ENCODE measurements around the gene TTC32.

DNA sequence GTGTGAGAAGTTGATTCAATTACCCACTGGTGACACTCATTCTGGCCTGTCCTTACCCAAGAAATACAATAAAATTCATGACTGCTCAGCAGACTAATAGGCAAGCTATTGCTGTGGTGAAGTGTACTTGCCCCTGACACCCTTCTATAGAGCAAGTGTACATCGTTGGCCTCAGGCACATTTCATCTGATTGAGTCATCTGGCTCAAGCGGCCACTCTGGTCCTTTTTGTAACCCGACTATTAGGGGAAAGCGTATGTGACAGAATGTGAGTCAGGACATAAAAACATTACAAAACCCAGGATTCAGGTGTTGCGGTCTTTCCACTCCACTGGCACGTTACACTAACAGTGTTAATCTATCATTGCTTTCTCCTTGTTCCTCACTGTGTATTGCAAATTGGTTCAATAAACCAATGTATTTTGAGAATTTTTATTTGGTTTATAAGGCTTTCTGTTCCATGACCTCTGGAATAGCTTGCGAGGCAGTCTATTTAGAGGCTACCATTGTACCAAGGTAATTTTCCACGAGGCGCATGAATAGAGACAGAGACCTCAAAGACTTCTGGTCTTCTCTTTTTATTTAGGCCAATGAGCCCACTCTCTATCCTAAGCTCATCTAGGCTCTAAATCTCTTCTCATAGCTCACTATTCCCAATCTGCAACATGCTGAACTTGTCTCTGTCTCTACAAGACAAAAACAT lies 10.2 kb upstream of the TTC32 start:
- TF ChIP-seq, protein P1, sequence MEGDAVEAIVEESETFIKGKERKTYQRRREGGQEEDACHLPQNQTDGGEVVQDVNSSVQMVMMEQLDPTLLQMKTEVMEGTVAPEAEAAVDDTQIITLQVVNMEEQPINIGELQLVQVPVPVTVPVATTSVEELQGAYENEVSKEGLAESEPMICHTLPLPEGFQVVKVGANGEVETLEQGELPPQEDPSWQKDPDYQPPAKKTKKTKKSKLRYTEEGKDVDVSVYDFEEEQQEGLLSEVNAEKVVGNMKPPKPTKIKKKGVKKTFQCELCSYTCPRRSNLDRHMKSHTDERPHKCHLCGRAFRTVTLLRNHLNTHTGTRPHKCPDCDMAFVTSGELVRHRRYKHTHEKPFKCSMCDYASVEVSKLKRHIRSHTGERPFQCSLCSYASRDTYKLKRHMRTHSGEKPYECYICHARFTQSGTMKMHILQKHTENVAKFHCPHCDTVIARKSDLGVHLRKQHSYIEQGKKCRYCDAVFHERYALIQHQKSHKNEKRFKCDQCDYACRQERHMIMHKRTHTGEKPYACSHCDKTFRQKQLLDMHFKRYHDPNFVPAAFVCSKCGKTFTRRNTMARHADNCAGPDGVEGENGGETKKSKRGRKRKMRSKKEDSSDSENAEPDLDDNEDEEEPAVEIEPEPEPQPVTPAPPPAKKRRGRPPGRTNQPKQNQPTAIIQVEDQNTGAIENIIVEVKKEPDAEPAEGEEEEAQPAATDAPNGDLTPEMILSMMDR (IDR thresholded peaks at IDR 0.05; ENCODE audit: low read length): no peak
- no peak for TF ChIP-seq EZH2 (IDR thresholded peaks at IDR 0.05; ENCODE audit: borderline replicate concordance, low read length)

Data from OCI-LY1 (cell line).